Activated CD4-positive, alpha-beta T cell treated with anti-CD3 and anti-CD28 coated beads, Interleukin-2, Interleukin-4, amounts not matched to agents 100 ng/mL and 50 ng/mL, durations not matched to agents 16 hours and 8 hours (primary cell): Measurements from ENCODE around the gene LARP7.
"Not testable (repeated sequence)": the region's sequence is repeated elsewhere in the genome, so short reads cannot be mapped to it uniquely, and the experiment has no call there.

Source experiments
- DNase-seq: peaks from one replicate; pipeline ENCODE4 v3.0.0-alpha.2; 2020; ENCODE audit warnings: low spot score

LARP7 gene

GRCh38 chr4:112650332-112650731, 13.4 kb downstream of the LARP7 start:
- DNase-seq: no peak

GRCh38 chr4:112651641-112652040, 14.7 kb downstream of the LARP7 start:
- DNase-seq: no peak

GRCh38 chr4:112652216-112652615, 15.3 kb downstream of the LARP7 start:
- no peak for DNase-seq

DNA sequence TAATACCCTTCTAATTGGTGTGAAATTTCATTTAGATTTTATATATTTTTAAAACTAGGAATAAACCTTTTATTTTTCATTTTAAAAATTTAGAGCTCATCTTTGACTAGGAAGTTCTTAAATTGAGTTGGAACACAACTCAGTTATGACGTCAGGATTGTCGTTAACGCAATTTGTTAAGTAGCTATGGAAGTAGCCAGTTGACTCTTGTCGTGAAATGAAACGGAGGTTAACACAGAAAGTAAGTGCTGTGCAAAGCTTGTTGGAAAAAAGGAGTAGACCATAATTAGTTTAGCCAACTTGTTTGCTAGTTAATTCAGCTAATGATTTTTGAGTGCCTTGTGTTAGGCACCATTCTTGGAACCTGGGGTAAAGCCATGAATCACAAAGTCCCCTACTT, 18.3 kb downstream of the LARP7 start:
- no peak for DNase-seq

DNA sequence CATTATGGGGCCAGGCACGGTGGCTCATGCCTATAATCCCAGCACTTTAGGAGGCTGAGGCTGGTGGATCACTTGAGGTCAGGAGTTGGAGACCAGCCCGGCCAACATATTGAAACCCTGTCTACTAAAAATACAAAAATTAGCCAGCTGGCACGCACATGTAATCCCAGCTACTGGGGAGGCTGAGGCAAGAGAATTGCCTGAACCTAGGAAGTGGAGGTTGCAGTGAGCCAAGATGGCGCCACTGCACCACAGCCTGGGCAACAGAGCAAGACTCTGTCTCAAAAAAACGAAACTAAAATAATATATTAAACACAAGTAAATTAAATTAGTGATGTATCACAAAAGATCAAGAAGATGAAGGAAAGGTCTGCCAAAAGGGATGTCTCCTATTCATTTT, 19.2 kb downstream of the LARP7 start:
- not testable (repeated sequence) for DNase-seq

GRCh38 chr4:112664611-112665010, 27.7 kb downstream of the LARP7 start:
- no peak for DNase-seq

GRCh38 chr4:112668131-112668530, 31.2 kb downstream of the LARP7 start:
- DNase-seq: no peak

- no peak for DNase-seq
These were observed 36.1 kb downstream of the LARP7 start for GRCh38 chr4:112673076-112673475.

DNA sequence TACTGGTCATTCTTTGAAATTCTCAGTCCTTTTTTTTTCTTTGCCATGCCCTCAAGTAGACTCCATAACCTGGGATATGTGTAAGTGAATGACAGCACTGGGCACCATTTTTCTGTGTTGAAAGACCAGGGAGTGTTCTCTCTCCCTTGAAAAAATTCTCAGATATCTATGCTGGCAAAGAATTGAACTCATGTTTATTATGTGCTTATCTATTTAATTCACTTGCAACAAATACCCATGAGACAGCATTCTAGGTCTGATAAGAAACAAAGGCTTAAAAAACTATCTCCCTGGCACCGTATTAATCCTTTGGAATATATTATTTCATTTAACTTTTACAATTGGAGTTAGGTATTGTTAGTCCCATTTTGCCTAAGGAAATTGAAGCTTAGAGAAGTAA, 36.7 kb downstream of the LARP7 start:
- no peak for DNase-seq

DNA sequence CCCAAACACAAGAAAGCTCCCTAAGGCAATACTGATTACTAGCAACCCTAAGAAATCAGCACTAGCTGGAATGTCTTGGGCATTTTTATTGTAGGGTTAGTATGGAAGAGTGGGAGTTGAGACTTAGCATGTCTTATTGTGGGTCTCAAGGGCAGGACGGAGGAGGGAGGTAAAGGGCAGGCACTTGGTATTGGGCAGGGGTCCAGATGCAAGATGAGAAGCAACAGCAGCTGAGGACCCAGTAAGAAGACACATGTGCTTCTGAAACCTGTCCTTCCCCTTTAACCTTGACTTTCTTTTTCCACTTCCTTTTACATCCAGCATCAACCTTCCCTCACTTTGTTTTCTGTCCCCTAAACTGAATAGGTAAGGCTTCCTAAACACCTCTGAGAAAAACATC, 37.4 kb downstream of the LARP7 start:
- no peak for DNase-seq

- no peak for DNase-seq
These were observed 40.7 kb downstream of the LARP7 start for GRCh38 chr4:112677519-112678091.

GRCh38 chr4:112680996-112681395, 44.1 kb downstream of the LARP7 start:
- DNase-seq: no peak

GRCh38 chr4:112693507-112693906, 56.6 kb downstream of the LARP7 start:
- no peak for DNase-seq

GRCh38 chr4:112700679-112701078, 63.7 kb downstream of the LARP7 start:
- no peak for DNase-seq

DNA sequence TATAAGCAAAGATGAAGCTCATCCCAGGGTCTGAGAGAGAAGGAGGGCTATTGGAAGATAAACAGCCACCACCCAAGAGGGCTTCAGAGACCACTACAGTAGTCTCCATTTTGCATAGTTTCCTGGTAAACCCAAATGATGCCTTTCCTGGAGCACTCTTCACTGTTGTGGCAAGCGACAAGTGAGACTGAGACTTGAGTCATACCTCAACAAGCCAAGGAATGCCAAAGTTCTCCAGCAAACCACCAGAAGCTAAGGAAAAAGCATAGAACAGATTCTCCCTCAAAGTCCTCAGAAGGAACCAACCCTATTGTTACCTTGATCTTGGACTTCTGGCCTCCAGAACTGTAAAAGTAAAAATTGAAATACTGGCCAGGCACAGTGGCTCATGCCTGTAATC, 65.9 kb downstream of the LARP7 start:
- DNase-seq: no peak

DNA sequence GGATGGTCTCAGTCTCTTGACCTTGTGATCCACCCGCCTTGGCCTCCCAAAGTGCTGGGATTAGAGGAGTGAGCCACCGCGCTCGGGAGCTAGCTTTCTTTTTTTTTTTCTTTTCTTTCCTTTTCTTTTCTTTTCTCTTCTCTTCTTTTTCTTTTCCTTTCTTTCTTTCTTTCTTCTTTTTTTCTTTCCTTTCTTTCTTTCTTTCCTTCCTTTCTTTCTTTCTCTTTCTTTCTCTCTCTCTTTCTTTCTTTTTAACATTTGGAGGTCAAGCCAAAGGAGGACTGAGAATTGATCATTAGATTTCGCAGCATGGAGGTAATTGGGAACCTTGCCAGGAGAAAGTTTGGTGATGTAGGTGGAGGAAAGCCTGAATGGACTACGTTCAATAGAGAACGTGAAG, 67.4 kb downstream of the LARP7 start:
- DNase-seq: no peak

GRCh38 chr4:112704991-112705845, 68.3 kb downstream of the LARP7 start:
- DNase-seq: no peak

GRCh38 chr4:112705891-112706839, 69.2 kb downstream of the LARP7 start:
- DNase-seq: peak; percentile 27

DNA sequence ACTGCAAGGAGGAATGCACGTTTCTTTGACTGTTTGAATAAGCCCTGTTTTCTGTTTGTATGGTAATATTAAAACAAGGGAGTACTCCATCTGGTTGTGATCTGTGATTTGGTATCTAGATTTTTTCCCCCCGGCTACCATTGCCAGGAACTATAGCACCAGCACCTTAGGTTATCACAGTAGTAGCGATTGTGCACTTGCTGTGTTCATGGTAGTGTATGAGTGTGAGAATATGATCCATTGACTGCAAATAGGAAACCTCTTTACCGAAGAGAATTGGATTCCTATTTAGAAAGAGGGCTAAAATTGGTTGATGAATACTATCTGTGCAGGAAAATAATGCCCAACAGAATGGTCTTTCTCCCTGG, 69.9 kb downstream of the LARP7 start:
- no peak for DNase-seq
